ENCODE data around the gene COPS8. TPM values are rescaled to one million over a fixed set of nuclear protein-coding genes. Genes with fewer than 3 reads are reported as not detected.

The COPS8 gene
- total RNA-seq, 2 experiments from 2014 or later = 39.5 to 42.2 TPM

- Mint-ChIP-seq H3K27me3 (ENCODE audit: low read depth) (peaks cover 3% of the 10 kb centered on the region), H3K4me3 (no peak overlapping the region), H3K9me3 (ENCODE audit: insufficient read depth) (no peaks in the 10 kb centered on the region), H3K4me1 (ENCODE audit: low read depth) (peaks cover 2% of the 10 kb centered on the region), H3K27ac (no peak overlapping the region), H3K36me3 (ENCODE audit: low read depth) (no peaks in the 10 kb centered on the region)
- DNase-seq (no peak), ATAC-seq (no peak)
- ChIA-PET CTCF (no interaction called here), POLR2A (no interaction called here)
Measured at GRCh38 chr2:237056287-237056875, 29.3 kb upstream of the COPS8 start.

- ATAC-seq = no peak
- Mint-ChIP-seq H3K4me1 (ENCODE audit: low read depth) (peaks cover 2% of the 10 kb centered on the region), H3K36me3 (ENCODE audit: low read depth) (no peaks in the 10 kb centered on the region), H3K27me3 (ENCODE audit: low read depth) (peaks cover 3% of the 10 kb centered on the region), H3K9me3 (ENCODE audit: insufficient read depth) (no peaks in the 10 kb centered on the region), H3K4me3 (no peak overlapping the region), H3K27ac (no peak overlapping the region)
- DNase-seq = no peak
- CTCF ChIA-PET = no interaction called here
- POLR2A ChIA-PET = no interaction called here
Measured at GRCh38 chr2:237057107-237057506, 28.6 kb upstream of the COPS8 start.

- H3K4me3 Mint-ChIP-seq = no peak overlapping the region
- H3K4me1 Mint-ChIP-seq (ENCODE audit: low read depth) = peaks cover 2% of the 10 kb centered on the region
- H3K36me3 Mint-ChIP-seq (ENCODE audit: low read depth) = no peaks in the 10 kb centered on the region
- POLR2A ChIA-PET = no interaction called here
- H3K27me3 Mint-ChIP-seq (ENCODE audit: low read depth) = peaks cover 3% of the 10 kb centered on the region
- CTCF ChIA-PET = no interaction called here
- DNase-seq (no peak), ATAC-seq (no peak)
- H3K27ac Mint-ChIP-seq = no peak overlapping the region
- no peaks in the 10 kb centered on the region for H3K9me3 Mint-ChIP-seq (ENCODE audit: insufficient read depth)
Measured at GRCh38 chr2:237057893-237058300, 27.8 kb upstream of the COPS8 start.

GRCh38 chr2:237058423-237058822 lies 27.3 kb upstream of the COPS8 start:
- Mint-ChIP-seq H3K27ac (no peak overlapping the region), H3K4me3 (no peak overlapping the region), H3K36me3 (ENCODE audit: low read depth) (no peaks in the 10 kb centered on the region), H3K4me1 (ENCODE audit: low read depth) (peaks cover 2% of the 10 kb centered on the region), H3K27me3 (ENCODE audit: low read depth) (peaks cover 1% of the 10 kb centered on the region), H3K9me3 (ENCODE audit: insufficient read depth) (no peaks in the 10 kb centered on the region)
- DNase-seq (no peak), ATAC-seq (no peak)
- CTCF ChIA-PET = no interaction called here
- POLR2A ChIA-PET = no interaction called here

GRCh38 chr2:237059155-237059875 lies 26.4 kb upstream of the COPS8 start:
- POLR2A ChIA-PET = no interaction called here
- no peaks in the 10 kb centered on the region for H3K9me3 Mint-ChIP-seq (ENCODE audit: insufficient read depth)
- no peak for ATAC-seq
- no peak overlapping the region for H3K4me3 Mint-ChIP-seq
- CTCF ChIA-PET = interaction anchor here (1.1 to 1.8 kb wide), 2 partner anchors 10 to 489 kb away, joined by 4 to 5 read pairs; partner anchors contain the start of gene ACKR3
- H3K4me1 Mint-ChIP-seq (ENCODE audit: low read depth) = peaks cover 2% of the 10 kb centered on the region
- no peaks in the 10 kb centered on the region for H3K27me3 Mint-ChIP-seq (ENCODE audit: low read depth)
- DNase-seq = no peak
- no peaks in the 10 kb centered on the region for H3K36me3 Mint-ChIP-seq (ENCODE audit: low read depth)
- no peak overlapping the region for H3K27ac Mint-ChIP-seq

GRCh38 chr2:237060534-237061312 lies 25.0 kb upstream of the COPS8 start:
- CTCF ChIA-PET = interaction anchor here (1.1 to 1.8 kb wide), 3 partner anchors 9 to 707 kb away, joined by 3 to 5 read pairs (median 4); partner anchors contain the start of gene ACKR3
- Mint-ChIP-seq H3K4me3 (no peak overlapping the region), H3K36me3 (ENCODE audit: low read depth) (no peaks in the 10 kb centered on the region), H3K27ac (peak overlapping the region; percentile 49), H3K4me1 (ENCODE audit: low read depth) (peaks cover 2% of the 10 kb centered on the region), H3K27me3 (ENCODE audit: low read depth) (no peaks in the 10 kb centered on the region), H3K9me3 (ENCODE audit: insufficient read depth) (no peaks in the 10 kb centered on the region)
- ATAC-seq = no peak
- peak; percentile 34 for DNase-seq
- POLR2A ChIA-PET = no interaction called here

GRCh38 chr2:237061356-237061755 lies 24.3 kb upstream of the COPS8 start:
- POLR2A ChIA-PET = no interaction called here
- ATAC-seq (no peak), DNase-seq (no peak)
- H3K27ac Mint-ChIP-seq = no peak overlapping the region
- H3K9me3 Mint-ChIP-seq (ENCODE audit: insufficient read depth) = no peaks in the 10 kb centered on the region
- no peak overlapping the region for H3K4me3 Mint-ChIP-seq
- H3K4me1 Mint-ChIP-seq (ENCODE audit: low read depth) = peaks cover 2% of the 10 kb centered on the region
- H3K27me3 Mint-ChIP-seq (ENCODE audit: low read depth) = no peaks in the 10 kb centered on the region
- H3K36me3 Mint-ChIP-seq (ENCODE audit: low read depth) = no peaks in the 10 kb centered on the region
- CTCF ChIA-PET = interaction anchor here (0.8 to 1.4 kb wide), 2 partner anchors 548 to 708 kb away, joined by 3 read pairs; no protein-coding TSS in a partner anchor

- DNase-seq (no peak), ATAC-seq (no peak)
- POLR2A ChIA-PET = no interaction called here
- CTCF ChIA-PET = no interaction called here
- H3K9me3 Mint-ChIP-seq (ENCODE audit: insufficient read depth) = no peaks in the 10 kb centered on the region
- H3K27me3 Mint-ChIP-seq (ENCODE audit: low read depth) = no peaks in the 10 kb centered on the region
- H3K36me3 Mint-ChIP-seq (ENCODE audit: low read depth) = no peaks in the 10 kb centered on the region
- H3K4me1 Mint-ChIP-seq (ENCODE audit: low read depth) = peaks cover 2% of the 10 kb centered on the region
- H3K4me3 Mint-ChIP-seq = no peak overlapping the region
- no peak overlapping the region for H3K27ac Mint-ChIP-seq
Measured at GRCh38 chr2:237062585-237062984, 23.1 kb upstream of the COPS8 start.

- ChIA-PET CTCF (interaction anchor here (0.7 kb wide), 1 partner anchor 15 kb away, joined by 3 read pairs; no protein-coding TSS in a partner anchor), POLR2A (no interaction called here)
- no peaks in the 10 kb centered on the region for H3K9me3 Mint-ChIP-seq (ENCODE audit: insufficient read depth)
- no peaks in the 10 kb centered on the region for H3K4me1 Mint-ChIP-seq (ENCODE audit: low read depth)
- H3K4me3 Mint-ChIP-seq = no peak overlapping the region
- DNase-seq (peak; percentile 15), ATAC-seq (no peak)
- peaks cover 3% of the 10 kb centered on the region for H3K27me3 Mint-ChIP-seq (ENCODE audit: low read depth)
- no peaks in the 10 kb centered on the region for H3K36me3 Mint-ChIP-seq (ENCODE audit: low read depth)
- no peak overlapping the region for H3K27ac Mint-ChIP-seq
Measured at GRCh38 chr2:237064203-237065070, 21.3 kb upstream of the COPS8 start.

- H3K4me3 Mint-ChIP-seq = no peak overlapping the region
- POLR2A ChIA-PET = no interaction called here
- H3K4me1 Mint-ChIP-seq (ENCODE audit: low read depth) = no peaks in the 10 kb centered on the region
- CTCF ChIA-PET = interaction anchor here (0.7 to 1.1 kb wide), 2 partner anchors 15 to 20 kb away, joined by 3 read pairs; no protein-coding TSS in a partner anchor
- H3K36me3 Mint-ChIP-seq (ENCODE audit: low read depth) = no peaks in the 10 kb centered on the region
- no peak overlapping the region for H3K27ac Mint-ChIP-seq
- DNase-seq = no peak
- H3K27me3 Mint-ChIP-seq (ENCODE audit: low read depth) = peaks cover 3% of the 10 kb centered on the region
- no peak for ATAC-seq
- H3K9me3 Mint-ChIP-seq (ENCODE audit: insufficient read depth) = no peaks in the 10 kb centered on the region
Measured at GRCh38 chr2:237065071-237065377, 20.7 kb upstream of the COPS8 start.

- ChIA-PET CTCF (no interaction called here), POLR2A (interaction anchor here (1.4 kb wide), 1 partner anchor 19 kb away, joined by 4 read pairs; the partner anchor contains the start of gene COPS8)
- no peak for ATAC-seq
- no peak for DNase-seq
- Mint-ChIP-seq H3K27me3 (ENCODE audit: low read depth) (peaks cover 3% of the 10 kb centered on the region), H3K27ac (no peak overlapping the region), H3K36me3 (ENCODE audit: low read depth) (no peaks in the 10 kb centered on the region), H3K9me3 (ENCODE audit: insufficient read depth) (no peaks in the 10 kb centered on the region), H3K4me1 (ENCODE audit: low read depth) (no peaks in the 10 kb centered on the region), H3K4me3 (no peak overlapping the region)
Measured at GRCh38 chr2:237066396-237066795, 19.3 kb upstream of the COPS8 start.
